HepG2 (cell line): Measurements from ENCODE around the gene ANAPC10. TPM values are rescaled to one million over a fixed set of nuclear protein-coding genes. Genes with fewer than 3 reads are reported as not detected.

ENCODE experiments used
- JDP2 ChIP-seq: sonication (generic); formaldehyde crosslinking; IDR thresholded peaks from 2 replicates; pipeline ENCODE4 v1.8.1; 2022; ENCODE audit warnings: missing genetic modification reagents, borderline replicate concordance
- KAT8 ChIP-seq: IDR thresholded peaks from 2 replicates; pipeline ENCODE4 v1.6.1; 2016; ENCODE audit warnings: missing genetic modification reagents, missing compliant biosample characterization
- MIER3 ChIP-seq: IDR thresholded peaks from 2 replicates; pipeline ENCODE4 v1.6.1; 2016; ENCODE audit warnings: missing compliant biosample characterization, borderline replicate concordance
- NFE2L2 ChIP-seq: fragments of 150-350 bp; IDR thresholded peaks from 2 replicates; pipeline ENCODE4 v1.6.1; 2014; ENCODE audit warnings: low read length
- SOX5 ChIP-seq: IDR thresholded peaks from 2 replicates; pipeline ENCODE4 v1.6.1; 2016; ENCODE audit warnings: borderline replicate concordance
- SRF ChIP-seq: IDR thresholded peaks from 2 replicates; pipeline ENCODE4 v1.6.1; 2011; ENCODE audit warnings: mild to moderate bottlenecking, low read depth, low read length, moderate library complexity
- TBL1XR1 ChIP-seq: fragments of 150-350 bp; IDR thresholded peaks from 2 replicates; pipeline ENCODE4 v1.6.1; 2014; ENCODE audit warnings: borderline replicate concordance, low read length; ENCODE audit not compliant: partially characterized antibody
- ZBTB7A ChIP-seq: sonication (generic); formaldehyde crosslinking; IDR thresholded peaks from 2 replicates; pipeline ENCODE4 v1.8.0; 2022; ENCODE audit warnings: mild to moderate bottlenecking, missing genetic modification reagents
- ZNF20 ChIP-seq: sonication (generic); formaldehyde crosslinking; IDR thresholded peaks from 2 replicates; pipeline ENCODE4 v1.4.0; 2020; ENCODE audit warnings: mild to moderate bottlenecking, moderate library complexity, missing genetic modification reagents
- ZNF512B ChIP-seq: sonication (generic); formaldehyde crosslinking; IDR thresholded peaks from 2 replicates; pipeline ENCODE4 v1.5.1; 2020; ENCODE audit warnings: missing genetic modification reagents, mild to moderate bottlenecking, borderline replicate concordance
- ZNF543 ChIP-seq: sonication (generic); formaldehyde crosslinking; IDR thresholded peaks from 2 replicates; pipeline ENCODE4 v1.4.0; 2020; ENCODE audit warnings: mild to moderate bottlenecking, missing genetic modification reagents
- ZNF563 ChIP-seq: sonication (generic); formaldehyde crosslinking; IDR thresholded peaks from 2 replicates; pipeline ENCODE4 v1.8.0; 2022; ENCODE audit warnings: mild to moderate bottlenecking, moderate library complexity, missing genetic modification reagents
- ZNF678 ChIP-seq: sonication (generic); formaldehyde crosslinking; IDR thresholded peaks from 2 replicates; pipeline ENCODE4 v1.4.0; 2020; ENCODE audit warnings: mild to moderate bottlenecking, missing genetic modification reagents
- ZNF720 ChIP-seq: sonication (generic); formaldehyde crosslinking; IDR thresholded peaks from 2 replicates; pipeline ENCODE4 v1.4.0; 2020; ENCODE audit warnings: missing genetic modification reagents
- ZNF724P ChIP-seq: sonication (generic); formaldehyde crosslinking; IDR thresholded peaks from 2 replicates; pipeline ENCODE4 v1.8.0; 2022; ENCODE audit warnings: missing genetic modification reagents, borderline replicate concordance
- ZNF777 ChIP-seq: sonication (generic); formaldehyde crosslinking; IDR thresholded peaks from 2 replicates; pipeline ENCODE4 v1.4.0; 2020; ENCODE audit warnings: missing genetic modification reagents
- ZNF782 ChIP-seq: sonication (generic); formaldehyde crosslinking; IDR thresholded peaks from 2 replicates; pipeline ENCODE4 v1.4.0; 2020; ENCODE audit warnings: missing genetic modification reagents, mild to moderate bottlenecking, borderline replicate concordance
- ZNF83 ChIP-seq: sonication (generic); formaldehyde crosslinking; IDR thresholded peaks from 2 replicates; pipeline ENCODE4 v1.4.0; 2020; ENCODE audit warnings: missing genetic modification reagents, mild to moderate bottlenecking, borderline replicate concordance
- polyA plus RNA-seq, 8 experiments: library from polyadenylated mRNA; depleted of rRNA in 3 of 8; stranded (reverse) in 7 of 8; unstranded in 1 of 8; fragments of >200 nt; fragmentation: Illumina TruSeq in 4 of 8; extraction: Trizol in 4 of 8; gene quantifications; 2 replicates each; pipeline versions ENCODE4 v1.2.1 to v1.2.3, GENCODE V29; 2011 to 2016; ENCODE audit warnings: low read depth in 4 of 8, missing spikeins in 1 of 8, mixed read lengths in 1 of 8; ENCODE audit not compliant: insufficient read depth in 1 of 8
- total RNA-seq, 5 experiments: library from RNA; depleted of rRNA; stranded (reverse); fragments of >200 nt; fragmentation: Illumina TruSeq; extraction: Trizol; gene quantifications; 2 replicates each; pipeline ENCODE4 v1.2.3, GENCODE V29; 2016; ENCODE audit warnings: low read depth in 1 of 5
- TF ChIP-seq, protein P1 (sequence below): sonication (generic); formaldehyde crosslinking; IDR thresholded peaks from 2 replicates; pipeline ENCODE4 v1.5.0; 2020; ENCODE audit warnings: missing genetic modification reagents
- TF ChIP-seq, protein P2 (sequence below): IDR thresholded peaks from 2 replicates; pipeline ENCODE4 v1.6.1; 2012; ENCODE audit warnings: low read depth, low read length, improper control_type of control experiment
- TF ChIP-seq, protein P3 (sequence below): sonication (generic); formaldehyde crosslinking; IDR thresholded peaks from 2 replicates; pipeline ENCODE4 v1.8.0; 2022; ENCODE audit warnings: missing genetic modification reagents, low read depth, mild to moderate bottlenecking, borderline replicate concordance
- TF ChIP-seq, protein P4 (sequence below): IDR thresholded peaks from 2 replicates; pipeline ENCODE4 v1.6.1; 2016; ENCODE audit warnings: missing biosample characterization, missing genetic modification reagents, low read depth

The ANAPC10 gene
- total and polyA plus RNA-seq, 2 of the 13 experiments (the other 11 are each of a cell fraction or from before 2014, with no cell fraction given), result 21.9 to 32.7 TPM

GRCh38 chr4:145097821-145098674 is at the start of gene ANAPC10, which contains the start of gene ABCE1 (continued):
- TF ChIP-seq ZNF83 (CRISPR knock-in tag) (peak; percentile 41; the same call in 1 of the 2 replicates), ZNF782 (CRISPR knock-in tag) (peak; percentile 75), MIER3 (peak; percentile 91), KAT8 (CRISPR knock-in tag) (peak; percentile 97), TBL1XR1 (peak; percentile 69), ZNF512B (CRISPR knock-in tag) (peak; percentile 51; the same call in 1 of the 2 replicates), SRF (0 out of 2 replicates have a peak, but pooled peaks have one; percentile 15), ZNF724P (CRISPR knock-in tag) (peak; percentile 55; the same call in 1 of the 2 replicates), ZNF543 (peak; percentile 87), ZNF678 (CRISPR knock-in tag) (no peak), ZNF720 (CRISPR knock-in tag) (0 out of 2 replicates have a peak, but pooled peaks have one; percentile 72), ZBTB7A (CRISPR knock-in tag) (no peak), ZNF20 (CRISPR knock-in tag) (0 out of 2 replicates have a peak, but pooled peaks have one; percentile 17), NFE2L2 (no peak), ZNF777 (CRISPR knock-in tag) (peak; percentile 69; the same call in 1 of the 2 replicates), JDP2 (CRISPR knock-in tag) (no peak), ZNF563 (CRISPR knock-in tag) (peak; percentile 70; the same call in 1 of the 2 replicates), SOX5 (no peak)
- TF ChIP-seq, protein P1, sequence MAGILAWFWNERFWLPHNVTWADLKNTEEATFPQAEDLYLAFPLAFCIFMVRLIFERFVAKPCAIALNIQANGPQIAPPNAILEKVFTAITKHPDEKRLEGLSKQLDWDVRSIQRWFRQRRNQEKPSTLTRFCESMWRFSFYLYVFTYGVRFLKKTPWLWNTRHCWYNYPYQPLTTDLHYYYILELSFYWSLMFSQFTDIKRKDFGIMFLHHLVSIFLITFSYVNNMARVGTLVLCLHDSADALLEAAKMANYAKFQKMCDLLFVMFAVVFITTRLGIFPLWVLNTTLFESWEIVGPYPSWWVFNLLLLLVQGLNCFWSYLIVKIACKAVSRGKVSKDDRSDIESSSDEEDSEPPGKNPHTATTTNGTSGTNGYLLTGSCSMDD, result no peak
- TF ChIP-seq, protein P2, sequence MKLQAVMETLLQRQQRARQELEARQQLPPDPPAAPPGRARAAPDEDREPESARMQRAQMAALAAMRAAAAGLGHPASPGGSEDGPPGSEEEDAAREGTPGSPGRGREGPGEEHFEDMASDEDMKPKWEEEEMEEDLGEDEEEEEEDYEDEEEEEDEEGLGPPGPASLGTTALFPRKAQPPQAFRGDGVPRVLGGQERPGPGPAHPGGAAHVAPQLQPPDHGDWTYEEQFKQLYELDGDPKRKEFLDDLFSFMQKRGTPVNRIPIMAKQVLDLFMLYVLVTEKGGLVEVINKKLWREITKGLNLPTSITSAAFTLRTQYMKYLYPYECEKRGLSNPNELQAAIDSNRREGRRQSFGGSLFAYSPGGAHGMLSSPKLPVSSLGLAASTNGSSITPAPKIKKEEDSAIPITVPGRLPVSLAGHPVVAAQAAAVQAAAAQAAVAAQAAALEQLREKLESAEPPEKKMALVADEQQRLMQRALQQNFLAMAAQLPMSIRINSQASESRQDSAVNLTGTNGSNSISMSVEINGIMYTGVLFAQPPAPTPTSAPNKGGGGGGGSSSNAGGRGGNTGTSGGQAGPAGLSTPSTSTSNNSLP, result peak; percentile 31; the same call in 1 of the 2 replicates
- TF ChIP-seq, protein P3, sequence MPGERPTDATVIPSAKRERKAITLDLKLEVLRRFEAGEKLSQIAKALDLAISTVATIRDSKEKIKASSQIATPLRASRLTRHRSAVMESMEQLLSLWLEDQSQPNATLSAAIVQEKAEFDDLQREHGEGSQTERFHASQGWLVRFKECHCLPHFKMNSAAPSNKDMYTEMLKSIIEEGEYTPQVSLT (CRISPR knock-in tag), result no peak
- TF ChIP-seq, protein P4, sequence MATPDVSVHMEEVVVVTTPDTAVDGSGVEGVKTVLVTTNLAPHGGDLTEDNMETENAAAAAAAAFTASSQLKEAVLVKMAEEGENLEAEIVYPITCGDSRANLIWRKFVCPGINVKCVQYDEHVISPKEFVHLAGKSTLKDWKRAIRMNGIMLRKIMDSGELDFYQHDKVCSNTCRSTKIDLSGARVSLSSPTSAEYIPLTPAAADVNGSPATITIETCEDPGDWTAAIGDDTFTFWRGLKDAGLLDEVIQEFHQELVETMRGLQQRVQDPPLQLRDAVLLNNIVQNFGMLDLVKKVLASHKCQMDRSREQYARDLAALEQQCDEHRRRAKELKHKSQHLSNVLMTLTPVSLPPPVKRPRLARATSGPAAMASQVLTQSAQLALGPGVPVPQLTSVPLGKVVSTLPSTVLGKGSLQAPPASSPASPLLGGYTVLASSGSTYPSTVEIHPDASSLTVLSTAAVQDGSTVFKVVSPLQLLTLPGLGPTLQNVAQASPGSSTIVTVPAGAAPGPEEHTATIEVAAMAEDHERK, result peak; percentile 92
